ENCODE data around the gene PSMB3.

Gene PSMB3

DNA sequence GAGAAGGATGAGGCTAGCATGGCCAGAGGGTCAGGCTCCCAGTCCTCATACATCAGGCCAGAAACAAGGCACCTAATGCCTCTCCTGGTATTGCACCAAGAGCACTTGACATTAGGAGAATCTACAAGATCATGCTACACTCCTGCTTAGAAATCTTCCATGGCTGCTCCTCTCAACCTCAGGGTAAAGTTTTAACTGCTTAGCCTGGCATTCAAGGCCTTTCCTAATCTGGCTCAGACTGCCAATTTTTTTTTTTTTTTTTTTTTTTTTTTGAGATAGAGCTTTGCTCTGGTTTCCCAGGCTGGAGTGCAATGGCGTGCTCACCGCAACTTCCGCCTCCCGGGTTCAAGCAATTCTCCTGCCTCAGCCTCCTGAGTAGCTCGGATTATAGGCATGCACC lies 38.6 kb downstream of the PSMB3 start:
- Histone ChIP-seq H3K27me3 (ENCODE audit: insufficient read depth, low read length, poor library complexity) (no peaks in the 10 kb centered on the region), H3K4me2 (ENCODE audit: insufficient read depth, low read length) (no peak overlapping the region), H4K20me1 (ENCODE audit: insufficient read depth, low read length) (peaks cover 50% of the 10 kb centered on the region), H3K9me3 (ENCODE audit: insufficient read depth, low read length, severe bottlenecking) (no peaks in the 10 kb centered on the region), H2AFZ (ENCODE audit: low read depth, low read length) (no peak overlapping the region), H3K4me1 (ENCODE audit: insufficient read depth, low read length) (0 out of 2 replicates have a peak, but pooled peaks cover 5% of the 10 kb centered on the region), H3K4me3 (ENCODE audit: low read depth in 1 of 2, low read length in 2 of 2) (no peak overlapping the region), H3K27ac (ENCODE audit: low read length) (no peak overlapping the region), H3K9ac (ENCODE audit: low read depth, low read length) (no peak overlapping the region), H3K79me2 (ENCODE audit: insufficient read depth, low read length) (peaks cover 82% of the 10 kb centered on the region), H3K36me3 (ENCODE audit: insufficient read depth, low read length) (peaks cover 52% of the 10 kb centered on the region)
- ATAC-seq (ENCODE audit: insufficient read depth, low read depth) (no peak), DNase-seq (no peak)
- TF ChIP-seq CTCF (IDR thresholded peaks at IDR 0.05; ENCODE audit: borderline replicate concordance, extremely low read depth, low read length, poor library complexity, severe bottlenecking) (no peak), EZH2 (IDR thresholded peaks at IDR 0.05; ENCODE audit: borderline replicate concordance, low read depth, low read length, severe bottlenecking) (no peak)

DNA sequence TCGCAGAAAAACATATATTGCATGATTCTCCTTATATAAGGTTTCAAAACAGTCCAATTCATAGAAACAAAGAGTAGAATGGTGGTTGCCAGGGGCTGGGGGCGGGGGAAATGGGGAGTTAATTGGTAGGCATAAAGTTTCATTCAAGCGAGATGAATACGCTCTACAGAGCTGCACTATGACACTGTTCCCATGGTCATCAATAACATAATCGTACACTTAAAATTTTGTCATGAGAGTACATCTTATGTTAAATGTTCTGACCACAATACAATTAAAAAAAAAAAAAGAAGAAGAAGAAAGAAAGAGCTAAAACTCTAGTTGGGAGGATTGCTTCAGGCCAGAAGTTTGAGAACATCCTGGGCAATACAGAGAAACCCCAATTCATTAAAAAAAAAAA lies 41.7 kb downstream of the PSMB3 start:
- ATAC-seq (ENCODE audit: insufficient read depth, low read depth) (no peak), DNase-seq (no peak)
- Histone ChIP-seq H2AFZ (ENCODE audit: low read depth, low read length) (no peak overlapping the region), H3K36me3 (ENCODE audit: insufficient read depth, low read length) (peaks cover 57% of the 10 kb centered on the region), H3K9ac (ENCODE audit: low read depth, low read length) (no peak overlapping the region), H3K27me3 (ENCODE audit: insufficient read depth, low read length, poor library complexity) (no peaks in the 10 kb centered on the region), H3K4me3 (ENCODE audit: low read depth in 1 of 2, low read length in 2 of 2) (no peak overlapping the region), H3K9me3 (ENCODE audit: insufficient read depth, low read length, severe bottlenecking) (no peaks in the 10 kb centered on the region), H3K79me2 (ENCODE audit: insufficient read depth, low read length) (peaks cover 93% of the 10 kb centered on the region), H3K4me1 (ENCODE audit: insufficient read depth, low read length) (peaks cover 33% of the 10 kb centered on the region), H3K27ac (ENCODE audit: low read length) (no peak overlapping the region), H4K20me1 (ENCODE audit: insufficient read depth, low read length) (peaks cover 65% of the 10 kb centered on the region), H3K4me2 (ENCODE audit: insufficient read depth, low read length) (no peak overlapping the region)
- TF ChIP-seq EZH2 (IDR thresholded peaks at IDR 0.05; ENCODE audit: borderline replicate concordance, low read depth, low read length, severe bottlenecking) (no peak), CTCF (IDR thresholded peaks at IDR 0.05; ENCODE audit: borderline replicate concordance, extremely low read depth, low read length, poor library complexity, severe bottlenecking) (no peak)

DNA sequence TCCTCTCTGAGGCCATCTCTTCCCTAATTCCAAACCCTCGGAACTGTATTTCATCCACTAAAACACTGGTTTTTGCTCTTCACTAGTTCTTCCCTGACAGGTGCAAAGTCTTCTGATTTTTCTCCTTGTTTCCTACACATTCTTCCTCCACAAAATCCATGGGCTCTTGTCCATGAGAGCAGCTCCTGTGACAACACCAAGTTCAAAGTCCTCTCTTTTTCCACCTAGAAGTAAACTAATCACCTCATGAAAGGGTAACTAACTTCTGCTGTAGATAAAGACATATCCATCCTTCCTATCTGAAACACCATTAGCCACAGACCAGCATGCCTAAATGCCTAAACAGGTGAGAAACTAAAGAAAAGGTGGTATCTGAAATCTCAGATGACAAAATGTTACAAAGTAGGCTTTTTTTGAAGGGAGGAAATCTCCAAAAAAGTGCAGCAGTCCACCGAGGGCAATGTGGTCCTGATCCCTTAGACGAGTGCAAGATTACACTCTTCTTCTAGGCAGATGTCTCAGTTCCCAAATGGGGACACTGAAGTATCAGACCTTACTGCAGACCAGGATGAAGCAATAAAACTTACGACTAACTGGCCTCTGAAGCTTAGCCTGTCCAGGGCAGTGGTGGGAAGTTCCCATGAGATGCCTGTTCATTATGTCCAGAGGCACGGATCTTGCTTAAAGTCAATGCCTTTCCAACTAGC lies 44.1 kb downstream of the PSMB3 start:
- no peak overlapping the region for H2AFZ ChIP-seq (ENCODE audit: low read depth, low read length)
- H3K79me2 ChIP-seq (ENCODE audit: insufficient read depth, low read length), result peaks cover 73% of the 10 kb centered on the region
- peak overlapping the region; percentile 86 for H3K4me2 ChIP-seq (ENCODE audit: insufficient read depth, low read length)
- no peak for DNase-seq
- H4K20me1 ChIP-seq (ENCODE audit: insufficient read depth, low read length), result peaks cover 50% of the 10 kb centered on the region
- TF ChIP-seq CTCF (IDR thresholded peaks at IDR 0.05; ENCODE audit: borderline replicate concordance, extremely low read depth, low read length, poor library complexity, severe bottlenecking) (no peak), EZH2 (IDR thresholded peaks at IDR 0.05; ENCODE audit: borderline replicate concordance, low read depth, low read length, severe bottlenecking) (no peak)
- peaks cover 57% of the 10 kb centered on the region for H3K36me3 ChIP-seq (ENCODE audit: insufficient read depth, low read length)
- no peak for ATAC-seq (ENCODE audit: insufficient read depth, low read depth)
- 0 out of 2 replicates have a peak overlapping the region, but pooled peaks have one; percentile 80 for H3K27ac ChIP-seq (ENCODE audit: low read length)
- H3K4me3 ChIP-seq (ENCODE audit: low read depth in 1 of 2, low read length in 2 of 2), result 0 out of 4 replicates have a peak overlapping the region, but pooled peaks of 1 of the 2 experiments have one; percentile 1
- peak overlapping the region; percentile 87 for H3K9ac ChIP-seq (ENCODE audit: low read depth, low read length)
- no peaks in the 10 kb centered on the region for H3K9me3 ChIP-seq (ENCODE audit: insufficient read depth, low read length, severe bottlenecking)
- H3K4me1 ChIP-seq (ENCODE audit: insufficient read depth, low read length), result peaks cover 40% of the 10 kb centered on the region
- H3K27me3 ChIP-seq (ENCODE audit: insufficient read depth, low read length, poor library complexity), result no peaks in the 10 kb centered on the region

Measured in DND-41 (cell line).